ENCODE results near the gene DES. TPM values are rescaled to one million over a fixed set of nuclear protein-coding genes. Genes with fewer than 3 reads are reported as not detected.

The DES gene
- total and polyA plus RNA-seq, 2 of the 4 experiments (the other 2 are of a cell fraction): 4.3 to 4.9 TPM

DNA sequence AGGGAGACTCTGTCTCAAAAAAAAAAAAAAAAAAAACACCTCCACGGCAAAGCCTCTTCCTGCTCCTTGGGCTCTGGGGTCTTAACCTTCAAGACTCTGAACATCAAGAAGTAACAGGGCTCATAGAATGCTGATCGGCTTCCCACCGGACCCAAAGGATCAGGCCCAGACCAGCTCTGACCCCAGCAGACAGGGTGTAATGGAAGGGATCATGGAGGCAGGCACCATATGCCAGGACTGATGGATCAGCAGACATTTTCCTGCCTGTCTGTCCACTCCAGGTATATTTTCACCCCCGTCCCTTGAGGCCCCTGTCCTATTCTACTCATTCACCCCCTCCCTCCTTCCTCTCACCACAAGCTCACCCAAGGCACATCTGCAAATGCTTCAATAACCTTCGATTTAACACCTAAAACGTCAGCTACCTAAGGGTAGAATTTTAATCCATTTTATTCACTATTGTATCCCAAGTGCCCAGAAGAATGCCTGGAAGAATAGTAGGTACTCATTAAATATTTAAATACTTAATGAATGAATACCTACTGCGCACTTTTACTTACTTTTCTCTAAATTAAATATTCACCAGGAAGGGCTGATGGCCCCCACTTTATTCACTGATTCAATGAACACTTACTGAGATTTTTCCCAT lies 11.9 kb downstream of the DES start:
- H4K5ac ChIP-seq (ENCODE audit: low read depth, low read length): 0 out of 2 replicates have a peak overlapping the region, but pooled peaks have one; percentile 27
- no peaks in the 10 kb centered on the region for H3K36me3 ChIP-seq (ENCODE audit: control insufficient read depth, insufficient read depth, low read length)
- ChIA-PET POLR2A (ENCODE audit: unreplicated experiment) (no interaction called here), CTCF (interaction anchor here (1.0 to 1.2 kb wide), 3 partner anchors 33 to 100 kb away, joined by 3 read pairs; no protein-coding TSS in a partner anchor)
- no peaks in the 10 kb centered on the region for H3K79me1 ChIP-seq (ENCODE audit: low read depth in 1 of 2, low read length in 2 of 2)
- peak overlapping the region; percentile 71 for H2AK9ac ChIP-seq (replicated peaks; ENCODE audit: low read depth, low read length, poor library complexity)
- no peaks in the 10 kb centered on the region for H3K9me3 ChIP-seq (ENCODE audit: control insufficient read depth, insufficient read depth, low read length)
- peak overlapping the region; percentile 28; the same call in 1 of the 2 replicates for H2BK20ac ChIP-seq (ENCODE audit: low read depth, low read length)
- peak overlapping the region in 1 of 2 experiments; percentile 67; a peak in 2 of 4 replicates for H4K8ac ChIP-seq (ENCODE audit: low read depth in 2 of 2, low read length in 2 of 2)
- in situ Hi-C loops (cut with MboI; ENCODE audit: low sequenced_read_pairs) (no loop called here), dilution Hi-C loops (cut with HindIII; ENCODE audit: low sequenced_read_pairs, unreplicated experiment) (no loop called here), intact Hi-C loops (cut with micrococcal nuclease) (no loop called here)
- H2AK5ac ChIP-seq (ENCODE audit: low read depth, low read length): peak overlapping the region; percentile 65; the same call in 1 of the 2 replicates
- H2AFZ ChIP-seq (replicated peaks; ENCODE audit: low read length, poor library complexity): peak overlapping the region; percentile 89
- no TSS peak for BruUV-seq (replicated peaks)
- H4K91ac ChIP-seq (ENCODE audit: insufficient read depth, low read depth, low read length): no peak overlapping the region
- H2BK15ac ChIP-seq (ENCODE audit: low read depth, low read length): no peak overlapping the region
- peak overlapping the region; percentile 43; the same call in 1 of the 2 replicates for H3K4ac ChIP-seq (ENCODE audit: low read depth, low read length)
- peak overlapping the region; percentile 59; the same call in 1 of the 2 replicates for H3K23ac ChIP-seq (ENCODE audit: low read depth, low read length)
- 82% methylated on average over 1 of the region's 7 CpGs; no CpG with 5 or more reads in 1 of the 2 experiments for WGBS, 2 experiments (ENCODE audit: extremely low coverage in 2 of 2, insufficient read length in 1 of 2)
- H3K9ac ChIP-seq (ENCODE audit: low read depth, low read length): no peak overlapping the region
- no peaks in the 10 kb centered on the region; the same call in 1 of the 2 replicates for H3K27me3 ChIP-seq (ENCODE audit: control insufficient read depth, insufficient read depth, low read length)
- no peak overlapping the region for H2BK5ac ChIP-seq (ENCODE audit: low read depth, low read length, poor library complexity, severe bottlenecking)
- H3K9me1 ChIP-seq (ENCODE audit: insufficient read depth, low read length): no peaks in the 10 kb centered on the region
- DNase-seq (no peak), ATAC-seq (ENCODE audit: low read depth) (no peak)
- H2BK120ac ChIP-seq (ENCODE audit: low read depth, low read length): 0 out of 2 replicates have a peak overlapping the region, but pooled peaks have one; percentile 28
- H3K4me2 ChIP-seq (ENCODE audit: low read depth, low read length): no peak overlapping the region
- no peak overlapping the region for H3K56ac ChIP-seq (ENCODE audit: extremely low read depth, insufficient read depth, low read length)
- no peak overlapping the region for H3K4me3 ChIP-seq (ENCODE audit: insufficient read depth, low read depth, low read length)
- no peak overlapping the region for H3K14ac ChIP-seq (replicated peaks; ENCODE audit: low read depth, low read length)
- no peak overlapping the region for H3K27ac ChIP-seq (ENCODE audit: insufficient read depth, low read length)
- peak overlapping the region; percentile 6; the same call in 1 of the 2 replicates for H3K18ac ChIP-seq (ENCODE audit: low read depth, low read length)
- peaks cover 12% of the 10 kb centered on the region for H3K4me1 ChIP-seq (ENCODE audit: control insufficient read depth, insufficient read depth, low read length)
- no peaks in the 10 kb centered on the region for H4K20me1 ChIP-seq (ENCODE audit: insufficient read depth, low read length)
- TF ChIP-seq MXI1 (IDR thresholded peaks at IDR 0.05; ENCODE audit: borderline replicate concordance, low read depth, low read length) (no peak), CEBPB (IDR thresholded peaks at IDR 0.05; ENCODE audit: low read depth, low read length) (no peak), RCOR1 (IDR thresholded peaks at IDR 0.05; ENCODE audit: insufficient replicate concordance, low read length) (no peak), FOS (IDR thresholded peaks at IDR 0.05; ENCODE audit: low read depth, low read length) (no peak), POLR2A (IDR thresholded peaks at IDR 0.05; ENCODE audit: low read depth, low read length) (no peak), MAFK (IDR thresholded peaks at IDR 0.05; ENCODE audit: low read depth, low read length) (no peak), BHLHE40 (IDR thresholded peaks at IDR 0.05; ENCODE audit: low read depth, low read length) (no peak), MAZ (IDR thresholded peaks at IDR 0.05; ENCODE audit: borderline replicate concordance, low read depth, low read length) (no peak), NFE2L2 (IDR thresholded peaks at IDR 0.05; ENCODE audit: low read depth, low read length) (no peak), SMC3 (IDR thresholded peaks at IDR 0.05; ENCODE audit: low read depth, low read length) (no peak), RFX5 (IDR thresholded peaks at IDR 0.05; ENCODE audit: low read depth, low read length) (no peak), RAD21 (IDR thresholded peaks at IDR 0.05; ENCODE audit: low read length) (no peak)
- TF ChIP-seq, protein P1, sequence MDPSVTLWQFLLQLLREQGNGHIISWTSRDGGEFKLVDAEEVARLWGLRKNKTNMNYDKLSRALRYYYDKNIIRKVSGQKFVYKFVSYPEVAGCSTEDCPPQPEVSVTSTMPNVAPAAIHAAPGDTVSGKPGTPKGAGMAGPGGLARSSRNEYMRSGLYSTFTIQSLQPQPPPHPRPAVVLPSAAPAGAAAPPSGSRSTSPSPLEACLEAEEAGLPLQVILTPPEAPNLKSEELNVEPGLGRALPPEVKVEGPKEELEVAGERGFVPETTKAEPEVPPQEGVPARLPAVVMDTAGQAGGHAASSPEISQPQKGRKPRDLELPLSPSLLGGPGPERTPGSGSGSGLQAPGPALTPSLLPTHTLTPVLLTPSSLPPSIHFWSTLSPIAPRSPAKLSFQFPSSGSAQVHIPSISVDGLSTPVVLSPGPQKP (IDR thresholded peaks at IDR 0.05; ENCODE audit: borderline replicate concordance, low read depth, low read length): no peak
- TF ChIP-seq, protein P2, sequence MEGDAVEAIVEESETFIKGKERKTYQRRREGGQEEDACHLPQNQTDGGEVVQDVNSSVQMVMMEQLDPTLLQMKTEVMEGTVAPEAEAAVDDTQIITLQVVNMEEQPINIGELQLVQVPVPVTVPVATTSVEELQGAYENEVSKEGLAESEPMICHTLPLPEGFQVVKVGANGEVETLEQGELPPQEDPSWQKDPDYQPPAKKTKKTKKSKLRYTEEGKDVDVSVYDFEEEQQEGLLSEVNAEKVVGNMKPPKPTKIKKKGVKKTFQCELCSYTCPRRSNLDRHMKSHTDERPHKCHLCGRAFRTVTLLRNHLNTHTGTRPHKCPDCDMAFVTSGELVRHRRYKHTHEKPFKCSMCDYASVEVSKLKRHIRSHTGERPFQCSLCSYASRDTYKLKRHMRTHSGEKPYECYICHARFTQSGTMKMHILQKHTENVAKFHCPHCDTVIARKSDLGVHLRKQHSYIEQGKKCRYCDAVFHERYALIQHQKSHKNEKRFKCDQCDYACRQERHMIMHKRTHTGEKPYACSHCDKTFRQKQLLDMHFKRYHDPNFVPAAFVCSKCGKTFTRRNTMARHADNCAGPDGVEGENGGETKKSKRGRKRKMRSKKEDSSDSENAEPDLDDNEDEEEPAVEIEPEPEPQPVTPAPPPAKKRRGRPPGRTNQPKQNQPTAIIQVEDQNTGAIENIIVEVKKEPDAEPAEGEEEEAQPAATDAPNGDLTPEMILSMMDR (conservative IDR thresholded peaks at IDR 0.05; ENCODE audit: low read depth, low read length): no peak
- TF ChIP-seq, protein P3, sequence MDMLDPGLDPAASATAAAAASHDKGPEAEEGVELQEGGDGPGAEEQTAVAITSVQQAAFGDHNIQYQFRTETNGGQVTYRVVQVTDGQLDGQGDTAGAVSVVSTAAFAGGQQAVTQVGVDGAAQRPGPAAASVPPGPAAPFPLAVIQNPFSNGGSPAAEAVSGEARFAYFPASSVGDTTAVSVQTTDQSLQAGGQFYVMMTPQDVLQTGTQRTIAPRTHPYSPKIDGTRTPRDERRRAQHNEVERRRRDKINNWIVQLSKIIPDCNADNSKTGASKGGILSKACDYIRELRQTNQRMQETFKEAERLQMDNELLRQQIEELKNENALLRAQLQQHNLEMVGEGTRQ (IDR thresholded peaks at IDR 0.05; ENCODE audit: low read depth, low read length): no peak
